H1 (cell line): ENCODE data around the gene MIPOL1. TPM values are rescaled to one million over a fixed set of nuclear protein-coding genes. Genes with fewer than 3 reads are reported as not detected.

Experiments used
- ATF3 ChIP-seq: IDR thresholded peaks from 2 replicates; pipeline ENCODE4 v1.6.1; 2011; ENCODE audit warnings: low read depth, mild to moderate bottlenecking, low read length; ENCODE audit not compliant: insufficient read depth
- CTBP2 ChIP-seq: IDR thresholded peaks from 2 replicates; pipeline ENCODE4 v1.7.0; 2011; ENCODE audit warnings: borderline replicate concordance, mild to moderate bottlenecking, moderate library complexity, mixed read lengths, low read length; ENCODE audit not compliant: insufficient read depth, insufficient read length
- POU5F1 ChIP-seq: IDR thresholded peaks from 2 replicates; pipeline ENCODE4 v1.6.1; 2011; ENCODE audit warnings: low read depth, mild to moderate bottlenecking, low read length, moderate library complexity
- RAD21 ChIP-seq, 2 experiments: IDR thresholded peaks in 1 of 2; conservative IDR thresholded peaks in 1 of 2; 2 replicates each; pipeline ENCODE4 v1.6.1; 2011; ENCODE audit warnings: low read depth in 2 of 2, low read length in 2 of 2, improper control_type of control experiment in 1 of 2, inconsistent platforms in 1 of 2, mild to moderate bottlenecking in 1 of 2, moderate library complexity in 1 of 2
- SAP30 ChIP-seq: fragments of 300-600 bp; sonication (generic); IDR thresholded peaks from 2 replicates; pipeline ENCODE4 v1.7.1; 2012; ENCODE audit warnings: low read length, moderate library complexity, mild to moderate bottlenecking, inconsistent platforms; ENCODE audit not compliant: insufficient read depth, insufficient replicate concordance
- SIRT6 ChIP-seq: IDR thresholded peaks from one replicate; pipeline ENCODE4 v1.7.1; 2012; ENCODE audit warnings: low read length, inconsistent platforms
- polyA plus RNA-seq, 7 experiments: library from polyadenylated mRNA; depleted of rRNA in 3 of 7; stranded (reverse) in 5 of 7; unstranded in 2 of 7; fragments of >200 nt in 5 of 7; fragments of 200-250 nt in 2 of 7; gene quantifications; 1 replicate in 5 of 7; 2 replicates in 1 of 7; 4 replicates in 1 of 7; pipeline versions ENCODE4 v1.2.1 to v1.2.3, GENCODE V29; 2011 to 2013; ENCODE audit warnings: missing spikeins in 2 of 7, mixed read lengths in 2 of 7
- total RNA-seq: library from RNA; stranded (reverse); fragmentation: NEBNext Ultra II Directional; extraction: Animal tissue kit (Norgen Biotek cat#: 25700); gene quantifications from 2 replicates; pipeline ENCODE4 v1.2.1, GENCODE V29; 2021

MIPOL1 gene
- total and polyA plus RNA-seq, 2 of the 8 experiments (the other 6 are each of a cell fraction or from before 2014, with no cell fraction given) = 2.8 to 23.9 TPM

- TF ChIP-seq RAD21 (IDR thresholded peaks at IDR 0.05 in 1 of 2, conservative IDR thresholded peaks at IDR 0.05 in 1 of 2; ENCODE audit: low read depth in 2 of 2, low read length in 2 of 2) (no peak), SAP30 (no peak), CTBP2 (no peak), ATF3 (no peak), POU5F1 (no peak), SIRT6 (no peak)
These were observed 71.1 kb downstream of the MIPOL1 start (continued) for GRCh38 chr14:37268788-37269187.
